K562 treated with DMSO at 1 percent for 4 hours (cell line): ENCODE results near the gene ZNF563. TPM values are rescaled to one million over a fixed set of nuclear protein-coding genes. Genes with fewer than 3 reads are reported as not detected.

Experiments
- total RNA-seq: library from RNA; unstranded; fragments of 300-600 nt; gene quantifications from 2 replicates; pipeline ENCODE4 v1.2.3, GENCODE V29; 2022; ENCODE audit not compliant: insufficient read depth

ZNF563 gene
- total RNA-seq: 2.9 and 3.0 TPM in 2 replicates

GRCh38 chr19:12333162-12334159, at the start of gene ZNF563:
Gene ZNF563, minus strand, starts transcription at chr19:12333633. Its CDS starts 151 bp downstream, at chr19:12333482.

GRCh38 chr19:12365236-12366162, 32.1 kb upstream of the ZNF563 start, which contains the start of gene ZNF442:
Gene ZNF442, minus strand, starts transcription at chr19:12365683. Its CDS starts 2,052 bp downstream, at chr19:12363631.

GRCh38 chr19:12294249-12295158, 38.9 kb downstream of the ZNF563 start, which contains the start of gene ZNF44:
Gene ZNF44, minus strand, starts transcription at chr19:12294883. Its CDS starts 189 bp downstream, at chr19:12294694.

Other genes with a start within 250 kb of the ZNF563 start
- 1.9 and 6.6 TPM in 2 replicates for gene ZNF20, start 193.3 kb downstream of the ZNF563 start, total RNA-seq
- not detected in 2 replicates for gene ZNF625, start 176.9 kb downstream of the ZNF563 start, total RNA-seq
- gene ZNF136, start 170.5 kb downstream of the ZNF563 start, total RNA-seq: 2.7 and 2.9 TPM in 2 replicates
- gene ZNF44, start 38.8 kb downstream of the ZNF563 start, total RNA-seq: 3.7 and 5.3 TPM in 2 replicates
- 1.0 and 1.5 TPM in 2 replicates for gene ZNF442, start 32.0 kb upstream of the ZNF563 start, total RNA-seq
- 5.8 and 6.1 TPM in 2 replicates for gene ZNF799, start 67.6 kb upstream of the ZNF563 start, total RNA-seq
- 1.1 and 1.9 TPM in 2 replicates for gene ZNF443, start 107.4 kb upstream of the ZNF563 start, total RNA-seq
- 0.13 TPM in 1 of 2 replicates, not detected in the other for gene ZNF709, start 151.2 kb upstream of the ZNF563 start, total RNA-seq
- gene ZNF564, start 217.8 kb upstream of the ZNF563 start, total RNA-seq: 2.7 and 3.2 TPM in 2 replicates